Stimulated activated CD8-positive, alpha-beta memory T cell treated with anti-CD3 and anti-CD28 coated beads, Interleukin-15, amount 100 ng/mL, for 48 hours (primary cell): ENCODE results near the gene CAMKMT.

ENCODE experiments used
- DNase-seq, 2 donors: peaks; one replicate each; pipeline ENCODE4 v3.0.0-alpha.2; 2020; ENCODE audit warnings: low read depth in 2 of 2

CAMKMT gene

GRCh38 chr2:44689516-44689915 is 327.8 kb downstream of the CAMKMT start:
- no peak for DNase-seq

DNA sequence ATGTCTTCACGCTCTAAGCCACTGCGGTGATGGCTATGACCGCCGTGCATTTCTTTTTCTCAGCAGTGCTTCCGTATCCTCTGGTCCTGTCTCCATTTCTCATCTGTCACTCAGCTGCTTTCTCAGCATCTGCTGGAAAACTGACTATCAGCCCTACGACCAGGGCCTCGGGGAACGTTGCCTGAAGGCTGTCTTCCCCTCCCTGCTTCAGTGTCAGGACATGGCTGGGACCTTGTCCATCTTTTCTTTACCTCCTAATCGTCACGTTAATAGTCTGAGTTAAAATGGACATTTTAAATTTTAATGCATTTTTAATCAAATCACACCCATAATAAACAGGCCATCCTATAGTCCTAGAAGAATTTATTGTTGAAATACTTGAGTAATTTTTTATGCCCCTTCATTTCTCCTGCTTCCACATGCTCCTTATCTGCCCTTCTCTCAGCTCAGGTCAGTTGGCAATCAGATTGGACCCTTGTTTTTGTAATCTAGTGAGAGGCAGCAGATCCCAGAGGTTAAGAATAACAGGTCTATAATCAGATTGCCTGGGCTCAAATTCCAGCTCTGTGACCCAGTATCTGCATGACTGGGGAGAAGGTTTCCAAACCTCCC is 329.5 kb downstream of the CAMKMT start:
- no peak for DNase-seq

- DNase-seq: no peak
Observed at GRCh38 chr2:44692821-44693220, 331.1 kb downstream of the CAMKMT start.

- DNase-seq: no peak
Observed at GRCh38 chr2:44700824-44701223, 339.1 kb downstream of the CAMKMT start.

DNA sequence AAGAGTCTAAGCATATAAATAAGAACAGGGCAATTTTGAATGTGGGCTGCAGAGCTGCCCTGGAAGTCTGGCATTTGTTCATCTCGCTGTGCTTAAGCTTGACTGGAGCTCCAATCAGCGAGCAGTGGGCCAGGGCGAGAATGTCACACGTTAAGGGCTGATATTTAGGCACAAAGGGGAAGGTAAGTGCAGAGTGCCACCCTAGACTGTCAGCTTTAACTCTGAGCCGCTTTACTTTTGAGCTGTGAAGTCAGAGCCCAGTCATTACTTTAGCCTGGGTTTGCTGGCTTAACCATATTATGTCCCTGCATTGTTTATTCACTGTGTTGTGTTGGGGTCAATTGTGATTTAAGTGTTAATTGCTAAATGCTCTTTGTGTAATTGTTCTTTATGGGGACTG is 343.6 kb downstream of the CAMKMT start:
- no peak for DNase-seq

GRCh38 chr2:44705876-44706480 is 344.2 kb downstream of the CAMKMT start:
- no peak for DNase-seq

GRCh38 chr2:44706681-44707553 is 345.2 kb downstream of the CAMKMT start:
- no peak for DNase-seq

DNA sequence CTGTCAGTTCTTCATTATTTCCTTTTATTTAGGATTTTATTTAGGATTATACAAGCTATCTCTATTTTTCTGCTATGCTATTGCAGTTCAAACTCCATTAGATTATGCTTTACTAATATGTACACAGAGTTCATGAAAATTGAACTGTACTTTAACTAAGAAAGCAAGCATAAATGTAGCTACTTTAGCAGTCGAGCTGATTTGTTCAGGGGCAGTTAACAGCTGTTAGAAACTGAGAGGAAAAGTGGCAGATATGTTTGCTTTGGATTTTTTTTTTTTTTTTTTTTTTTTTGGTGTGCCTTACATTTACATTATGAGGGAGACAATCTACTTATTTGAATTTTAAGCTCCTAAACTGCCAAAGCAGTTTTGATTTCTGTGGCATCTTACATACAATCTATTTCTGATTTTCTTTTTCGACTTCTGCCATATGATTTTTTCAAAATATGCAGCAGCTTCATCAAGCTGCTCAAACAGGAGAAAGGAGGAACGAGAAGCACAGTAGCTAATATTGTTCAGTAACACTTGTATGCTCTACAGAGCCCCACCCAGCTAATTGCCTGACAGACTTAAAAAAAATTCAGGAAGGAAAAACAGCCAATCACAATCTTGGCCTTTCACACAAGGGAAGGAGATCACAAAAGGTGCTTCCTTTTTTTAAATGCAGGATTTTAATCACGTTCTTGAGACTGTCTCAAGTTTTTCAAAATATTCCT is 346.4 kb downstream of the CAMKMT start:
- DNase-seq: no peak

DNA sequence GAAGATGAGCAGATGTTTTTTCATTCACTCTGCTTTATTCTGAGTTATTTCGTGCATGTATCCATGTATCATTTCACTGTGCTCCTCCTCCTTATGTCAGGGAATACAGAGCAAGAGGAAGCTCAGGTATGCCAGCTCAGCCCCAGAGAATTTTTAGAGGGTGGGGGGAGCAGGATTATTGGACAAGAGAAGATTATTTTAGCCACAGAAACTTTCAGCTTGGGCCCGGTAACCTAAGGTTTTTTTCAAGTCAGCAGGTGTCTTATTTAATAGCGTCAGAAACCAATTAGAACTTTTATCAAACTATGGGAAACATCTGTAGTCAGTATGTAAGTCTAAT is 346.9 kb downstream of the CAMKMT start:
- no peak for DNase-seq

GRCh38 chr2:44713170-44713569 is 351.4 kb downstream of the CAMKMT start:
- DNase-seq: no peak

DNA sequence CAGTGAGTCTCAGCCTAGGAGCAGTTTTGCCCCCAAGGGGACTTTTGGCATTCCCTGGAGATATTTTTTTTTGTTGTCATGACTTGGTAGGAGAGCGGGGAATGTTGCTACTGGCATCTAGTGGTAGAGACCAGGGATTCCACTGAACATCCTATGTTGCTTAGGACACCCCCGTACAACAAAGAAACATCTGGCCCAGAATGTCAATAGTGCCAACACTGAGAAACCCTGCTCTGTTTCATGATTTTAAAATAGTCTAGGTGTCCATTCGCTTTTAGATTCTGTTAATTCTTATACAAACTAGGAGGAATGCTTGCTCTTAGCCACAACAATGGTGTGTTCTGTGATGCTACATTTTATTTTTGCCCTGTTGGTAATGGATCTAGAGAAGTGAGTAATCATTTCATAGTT is 353.9 kb downstream of the CAMKMT start:
- no peak for DNase-seq

DNA sequence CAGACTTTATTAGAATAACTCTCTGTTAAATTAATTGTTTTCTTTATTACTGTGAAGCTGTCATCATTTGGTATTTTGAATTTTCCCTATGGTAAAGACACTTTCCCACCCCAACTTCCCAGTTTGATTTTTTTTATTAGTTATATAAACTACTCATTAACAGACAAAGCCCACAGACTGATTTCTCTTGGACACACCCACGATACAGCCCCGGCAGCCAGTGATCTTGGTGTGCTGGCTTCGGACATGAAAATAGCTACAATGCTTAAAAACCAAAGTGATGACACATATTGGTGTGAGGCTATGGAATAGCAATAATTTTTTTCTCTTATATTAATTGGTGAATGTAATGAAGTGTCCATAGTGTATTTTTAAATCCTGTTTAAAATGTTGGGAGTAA is 354.4 kb downstream of the CAMKMT start:
- DNase-seq: no peak

GRCh38 chr2:44718431-44718830 is 356.7 kb downstream of the CAMKMT start:
- DNase-seq: no peak

GRCh38 chr2:44719562-44719961 is 357.8 kb downstream of the CAMKMT start:
- no peak for DNase-seq

GRCh38 chr2:44722026-44722625 is 360.4 kb downstream of the CAMKMT start:
- DNase-seq: no peak

GRCh38 chr2:44723921-44724320 is 362.2 kb downstream of the CAMKMT start:
- no peak for DNase-seq

- no peak for DNase-seq
Observed at GRCh38 chr2:44730593-44730992, 368.8 kb downstream of the CAMKMT start.

- DNase-seq: no peak
Observed at GRCh38 chr2:44731505-44731904, 369.8 kb downstream of the CAMKMT start.

GRCh38 chr2:44736270-44736942 is 374.7 kb downstream of the CAMKMT start:
- no peak for DNase-seq

GRCh38 chr2:44740678-44741077 is 378.9 kb downstream of the CAMKMT start:
- no peak for DNase-seq

GRCh38 chr2:44741507-44741906 is 379.8 kb downstream of the CAMKMT start:
- no peak for DNase-seq
